ENCODE measurements around the gene USHBP1.

- TF ChIP-seq JUN (CRISPR knock-in tag; IDR thresholded peaks at IDR 0.05) (no peak), ELF4 (CRISPR knock-in tag; IDR thresholded peaks at IDR 0.05; ENCODE audit: low read depth) (no peak), CTCF (IDR thresholded peaks at IDR 0.05) (no peak), MYBL2 (CRISPR knock-in tag; IDR thresholded peaks at IDR 0.05) (no peak), SP1 (CRISPR knock-in tag; conservative IDR thresholded peaks at IDR 0.05) (no peak), NFYB (CRISPR knock-in tag; conservative IDR thresholded peaks at IDR 0.05; ENCODE audit: low read depth) (no peak), TP53 (CRISPR knock-in tag; IDR thresholded peaks at IDR 0.05) (no peak), E2F1 (CRISPR knock-in tag; IDR thresholded peaks at IDR 0.05) (no peak), ZNF138 (CRISPR knock-in tag; conservative IDR thresholded peaks at IDR 0.05) (no peak)
These were observed 28.4 kb downstream of the USHBP1 start for GRCh38 chr19:17235971-17236777.

Measured in WTC11 (cell line).